NCI-H1436 treated with DMSO at 0.1 percent for 48 hours (cell line): ENCODE results near the gene ASAP3.

Source experiments
- DNase-seq: peaks from one replicate; lab custom pipeline; 2025; lab: John Stamatoyannopoulos, UW

ASAP3 gene

DNA sequence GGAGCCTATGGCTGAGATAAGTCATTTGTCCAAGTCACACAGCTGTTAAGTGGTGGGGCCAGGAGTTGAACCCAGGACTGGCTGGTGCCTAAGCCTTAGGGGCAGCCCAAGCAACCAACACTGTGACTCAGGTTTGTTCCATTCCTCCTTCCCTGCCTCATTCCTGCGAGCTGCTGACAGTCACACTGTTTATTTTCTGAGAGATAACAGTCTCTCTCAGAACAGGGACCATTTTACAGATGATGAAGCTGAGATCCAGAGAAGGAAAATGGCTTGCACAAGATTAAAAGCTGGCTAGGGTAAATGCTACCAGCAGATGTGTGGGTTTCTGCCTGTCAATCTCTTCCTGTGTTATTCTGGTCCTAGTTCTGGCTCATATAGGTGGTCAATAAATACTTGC lies 35.1 kb downstream of the ASAP3 start:
- no peak for DNase-seq

DNA sequence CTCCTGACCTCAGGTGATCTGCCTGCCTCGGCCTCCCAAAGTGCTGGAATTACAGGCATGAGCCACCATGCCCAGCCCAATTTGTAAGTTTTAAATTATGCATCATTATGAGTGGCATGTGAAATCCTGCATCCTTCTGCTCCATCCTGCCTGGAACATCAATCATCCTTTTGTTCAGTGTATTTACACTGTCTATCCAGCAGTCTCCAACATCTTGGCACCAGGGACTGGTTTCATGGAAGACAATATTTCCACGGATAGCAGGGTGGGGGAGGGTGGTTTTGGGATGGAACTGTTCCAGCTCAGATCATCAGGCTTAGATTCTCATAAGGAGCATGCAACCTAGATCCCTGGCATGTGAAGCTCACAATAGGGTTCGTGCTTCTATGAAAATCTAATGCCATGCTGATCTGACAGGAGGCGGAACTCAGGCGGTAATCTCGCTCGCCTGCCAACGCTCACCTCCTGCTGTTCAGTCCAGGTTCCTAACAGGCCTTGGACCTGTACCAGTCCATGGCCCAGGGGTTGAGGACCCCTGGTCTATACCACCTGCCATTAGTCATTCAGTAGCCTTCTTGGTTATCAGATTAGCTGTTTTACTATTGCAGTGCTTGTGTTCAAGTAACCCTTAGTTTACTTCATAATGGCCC lies 37.2 kb downstream of the ASAP3 start:
- no peak for DNase-seq

DNA sequence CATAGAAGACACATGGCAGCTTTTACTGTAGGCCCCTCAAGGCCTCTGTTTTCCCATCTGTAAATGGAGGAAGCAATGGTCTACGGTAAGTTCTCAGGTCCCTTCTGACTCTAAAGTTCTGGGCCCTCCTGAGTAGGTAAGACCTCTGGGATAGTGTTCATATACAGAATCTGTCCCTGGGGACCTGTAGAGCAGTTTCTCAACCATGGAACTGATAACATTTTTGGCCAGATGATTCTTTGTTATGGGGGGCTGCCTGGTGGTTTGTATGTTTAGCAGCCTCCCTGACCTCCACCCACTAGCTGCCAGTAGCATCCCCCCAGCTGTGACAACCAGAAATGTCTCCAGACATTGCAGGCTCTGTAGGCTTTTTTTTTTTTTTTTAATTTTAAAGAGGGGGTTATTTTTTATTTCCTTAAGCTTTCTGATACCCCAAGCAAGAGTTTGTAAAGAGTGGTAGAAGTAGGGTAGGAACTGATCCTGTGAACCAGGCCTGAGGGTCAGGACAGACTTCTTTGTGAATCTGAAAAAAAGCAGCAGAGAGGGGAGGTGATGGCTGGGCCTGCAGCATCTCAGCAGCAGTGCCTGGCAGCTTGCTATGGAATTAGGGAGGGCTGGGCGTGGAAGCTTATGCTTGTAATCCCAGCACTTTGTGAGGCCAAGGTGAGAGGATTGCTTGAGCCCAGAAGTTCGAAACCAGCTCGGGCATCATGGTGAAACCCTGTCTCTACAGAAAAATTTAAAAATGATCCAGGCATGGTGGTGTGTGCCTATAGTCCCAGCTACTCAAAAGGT lies 39.2 kb downstream of the ASAP3 start:
- no peak for DNase-seq

DNA sequence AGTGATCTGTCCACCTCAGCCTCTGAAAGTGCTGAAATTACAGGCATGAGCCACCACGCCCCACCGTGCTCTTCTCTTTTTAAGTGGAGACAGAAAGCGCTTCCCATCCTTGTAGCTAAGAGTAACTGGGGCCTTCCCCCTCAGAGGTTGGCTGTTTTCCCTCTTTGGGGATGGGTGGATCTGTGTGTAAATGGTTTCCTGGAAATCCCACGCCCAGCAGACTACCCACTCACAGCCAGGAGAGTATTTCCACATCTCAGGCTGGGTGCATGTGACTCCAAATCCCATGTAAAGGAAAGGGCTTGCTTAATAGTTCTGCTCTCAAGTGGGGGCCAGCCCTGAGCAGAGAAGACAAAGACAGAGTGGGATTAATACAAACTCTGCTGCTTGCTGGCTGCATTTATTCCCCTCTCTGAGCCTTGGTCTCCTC lies 39.9 kb downstream of the ASAP3 start:
- no peak for DNase-seq

DNA sequence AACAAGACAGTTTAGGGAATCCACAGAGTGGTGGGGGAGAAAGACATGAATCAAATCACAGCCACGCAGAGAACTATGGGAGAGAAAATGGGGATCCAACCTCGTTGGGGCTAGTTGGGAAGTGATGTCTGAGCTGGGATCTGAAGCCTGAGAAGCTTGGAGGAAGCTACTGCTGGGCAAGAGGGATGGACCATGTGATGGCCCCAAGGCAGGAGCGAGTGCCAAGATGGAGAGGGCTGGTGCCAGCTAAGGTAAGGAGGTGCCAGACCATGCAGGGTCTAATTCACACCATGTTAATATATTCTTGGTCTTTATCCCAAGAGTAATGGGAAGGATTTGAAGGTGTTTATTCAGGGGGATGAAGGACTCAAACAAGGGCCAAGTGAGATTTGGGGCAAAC lies 41.2 kb downstream of the ASAP3 start:
- no peak for DNase-seq

DNA sequence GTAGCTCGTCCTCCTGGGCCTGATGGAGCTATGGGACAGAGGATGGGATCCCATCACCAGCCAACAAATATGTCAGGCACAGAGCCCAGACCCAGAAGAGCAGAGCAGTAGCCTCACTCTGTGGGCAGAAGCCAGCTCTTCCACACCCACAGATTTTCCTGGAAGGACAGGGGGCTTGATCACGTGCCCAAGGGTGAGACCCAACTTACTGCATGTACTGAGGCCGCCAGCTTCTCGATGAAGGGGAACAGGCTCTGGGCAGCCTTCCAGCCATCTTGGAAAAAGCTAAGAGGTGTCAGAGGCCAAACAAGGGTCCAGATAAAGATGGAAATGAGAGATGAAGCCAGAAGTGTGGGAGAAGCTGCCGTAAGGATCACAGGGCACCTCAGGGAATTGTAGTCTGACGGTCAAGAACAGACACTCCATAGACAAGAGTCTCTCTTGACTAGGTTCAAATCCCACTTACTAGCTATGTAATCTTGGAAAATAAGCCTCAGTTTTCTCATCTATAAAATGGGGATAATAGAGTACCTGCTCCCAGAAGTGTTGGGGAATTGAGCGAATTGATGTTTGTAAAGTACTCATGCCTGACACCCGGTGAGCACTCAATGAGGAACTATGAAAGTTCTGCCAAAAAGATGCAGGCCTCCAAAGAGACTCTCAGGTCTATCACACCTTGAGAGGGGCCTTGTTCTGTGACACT lies 42.4 kb downstream of the ASAP3 start:
- DNase-seq, result no peak

DNA sequence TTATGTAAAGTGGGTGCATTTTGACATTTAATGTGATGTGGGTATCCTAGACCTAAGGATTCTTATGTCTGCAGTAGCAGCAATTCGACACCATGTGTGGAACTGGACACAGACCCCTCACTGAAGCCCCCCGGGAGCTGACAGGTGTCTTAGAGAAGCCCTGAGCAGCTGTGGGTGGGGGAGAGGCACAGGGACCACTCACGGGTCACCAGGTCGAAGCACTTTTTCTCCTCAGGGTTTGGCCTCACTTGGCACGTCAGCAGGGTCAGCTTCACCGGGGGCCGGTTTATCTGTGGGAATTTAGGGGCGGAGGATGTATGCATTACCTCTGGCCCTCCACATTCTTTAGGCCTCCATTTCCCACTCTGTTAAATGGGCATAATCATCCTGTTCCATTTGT lies 45.4 kb downstream of the ASAP3 start:
- no peak for DNase-seq

DNA sequence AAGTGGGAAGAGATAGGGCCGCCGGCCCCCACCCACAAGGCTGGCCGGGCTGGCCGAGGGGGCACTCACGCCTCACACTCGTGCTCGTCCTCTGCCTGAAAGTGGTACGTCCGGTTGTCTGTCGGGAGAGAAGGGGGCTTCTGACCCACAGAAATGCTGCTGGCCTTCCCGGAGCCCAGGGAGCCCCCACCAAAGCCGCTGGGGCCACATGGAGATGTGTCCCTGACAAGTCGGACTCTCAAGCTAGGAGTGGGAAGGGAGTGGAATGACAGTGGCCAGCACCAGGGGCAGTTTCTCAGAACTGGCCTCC lies 46.7 kb downstream of the ASAP3 start:
- DNase-seq, result no peak

DNA sequence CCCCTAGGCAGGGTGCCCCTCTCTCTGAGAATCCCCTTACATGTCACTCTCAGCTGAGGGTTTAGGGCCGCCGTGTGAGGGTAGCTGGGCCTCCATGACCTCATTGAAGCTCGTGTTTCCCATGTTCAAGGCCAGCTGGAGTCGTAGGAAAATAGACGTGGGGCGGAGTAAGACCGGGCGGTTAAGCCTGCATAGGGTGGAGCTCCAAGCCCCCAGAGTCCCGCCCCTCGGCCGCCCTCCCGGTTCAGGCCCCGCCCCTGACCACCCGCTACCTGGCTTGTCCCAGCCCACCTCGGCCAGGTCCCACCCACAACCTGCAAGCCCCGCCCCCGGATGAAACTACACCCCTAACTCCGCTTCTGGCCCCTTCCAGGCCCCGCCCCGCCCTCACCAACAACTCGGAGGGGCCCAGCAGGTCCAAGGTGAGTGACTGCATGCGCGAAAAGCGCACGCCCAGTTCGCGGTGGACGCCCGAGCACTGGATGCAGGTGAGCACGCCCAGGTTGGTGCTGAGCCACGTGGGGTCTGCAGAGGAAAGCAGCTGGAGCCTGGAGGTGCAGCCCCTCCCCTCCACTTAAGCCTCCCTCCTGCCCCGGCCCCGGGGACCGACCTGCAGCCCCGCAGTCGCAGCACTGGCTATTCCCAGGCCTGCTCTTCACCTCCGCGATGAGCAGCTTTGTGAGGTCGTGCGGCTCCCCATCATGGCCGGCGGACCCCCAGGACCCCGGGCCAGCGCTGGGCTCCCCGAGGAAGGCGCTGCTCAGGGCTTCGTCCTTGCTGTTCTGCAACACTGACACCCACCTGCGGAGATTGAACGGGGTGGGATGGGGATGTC lies 47.2 kb downstream of the ASAP3 start:
- DNase-seq, result no peak

DNA sequence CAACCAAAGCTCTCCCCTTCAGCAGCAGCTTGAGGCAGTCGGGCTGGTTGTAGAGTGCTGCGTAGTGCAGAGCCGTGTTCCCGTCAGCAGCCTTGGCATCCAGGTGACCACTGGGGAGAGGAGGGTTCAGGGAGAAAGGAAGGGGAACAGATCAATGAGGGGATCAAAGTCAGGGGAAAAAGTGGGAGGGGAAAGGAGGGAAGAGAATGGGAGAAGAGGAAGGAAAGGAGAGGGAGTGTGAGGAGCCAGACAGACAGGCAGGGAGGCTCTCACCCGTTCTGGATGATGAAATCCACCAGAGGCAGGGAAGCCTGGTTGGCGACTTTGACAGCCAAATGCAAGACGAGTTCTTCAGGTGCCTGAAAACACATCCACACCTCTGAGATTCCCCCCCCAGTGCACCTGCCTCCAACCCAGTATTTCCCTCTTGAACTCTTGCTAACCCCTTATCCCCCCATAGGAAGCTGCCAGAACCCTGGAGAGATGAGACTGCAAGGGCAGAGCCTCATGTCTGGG lies 49.7 kb downstream of the ASAP3 start:
- no peak for DNase-seq

DNA sequence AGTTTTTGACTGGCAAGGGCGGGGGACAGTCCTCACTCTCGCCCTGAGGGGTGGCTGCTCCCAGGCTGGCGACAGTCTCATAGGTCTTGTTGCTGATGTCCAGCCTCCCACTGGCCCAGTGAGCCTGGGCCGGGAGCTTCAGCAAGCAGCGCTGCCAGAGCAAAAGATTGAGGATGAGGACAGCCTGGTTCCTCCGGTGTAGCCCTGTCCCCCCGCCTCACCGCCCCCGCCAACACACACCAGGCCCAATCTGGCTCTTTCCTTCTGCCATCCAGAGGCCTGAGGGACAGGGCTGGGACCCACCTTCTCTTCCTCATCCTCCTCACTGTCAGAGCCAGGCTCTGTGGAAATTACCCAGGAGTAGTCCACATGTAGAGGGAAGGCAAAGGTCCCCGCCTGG lies 50.9 kb downstream of the ASAP3 start:
- DNase-seq, result no peak

DNA sequence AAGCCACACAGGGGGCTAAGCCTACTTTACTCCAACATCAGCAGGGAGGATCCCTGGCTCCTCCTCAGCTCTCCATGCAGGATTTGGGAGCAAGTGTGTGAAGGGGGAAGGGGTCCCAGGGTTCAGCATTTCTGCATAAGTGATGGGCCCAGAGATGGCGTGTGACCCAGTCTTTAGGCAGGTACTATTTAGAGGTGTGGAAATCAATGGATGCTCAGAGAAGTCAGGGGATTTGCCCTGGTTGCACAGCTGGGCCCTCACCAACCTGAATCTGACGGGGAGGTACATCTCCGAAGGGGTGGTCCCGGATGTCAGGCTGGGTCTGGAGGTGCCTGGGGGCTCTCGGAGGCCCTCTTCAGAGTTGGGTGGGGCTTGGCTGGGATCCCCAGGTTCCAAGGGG lies 52.5 kb downstream of the ASAP3 start:
- no peak for DNase-seq

DNA sequence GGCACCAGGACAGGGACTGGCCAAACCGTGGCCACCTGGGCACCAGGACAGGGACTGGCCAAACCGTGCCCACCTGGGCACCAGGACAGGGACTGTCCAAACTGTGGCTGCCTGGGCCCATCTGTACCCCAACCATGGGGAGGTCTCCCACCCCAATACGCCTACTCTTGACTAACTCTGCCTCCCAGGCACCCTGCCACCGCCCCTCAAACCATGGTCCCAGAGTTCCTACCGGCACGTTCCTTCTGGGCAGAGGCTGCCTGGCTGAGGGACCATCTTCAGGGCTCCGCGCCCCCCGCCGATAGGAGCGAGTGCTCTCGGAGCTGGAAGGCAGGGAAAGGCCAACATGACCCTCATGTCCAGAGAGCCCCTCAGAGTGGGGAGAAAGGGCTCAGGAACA lies 53.2 kb downstream of the ASAP3 start:
- DNase-seq, result no peak

DNA sequence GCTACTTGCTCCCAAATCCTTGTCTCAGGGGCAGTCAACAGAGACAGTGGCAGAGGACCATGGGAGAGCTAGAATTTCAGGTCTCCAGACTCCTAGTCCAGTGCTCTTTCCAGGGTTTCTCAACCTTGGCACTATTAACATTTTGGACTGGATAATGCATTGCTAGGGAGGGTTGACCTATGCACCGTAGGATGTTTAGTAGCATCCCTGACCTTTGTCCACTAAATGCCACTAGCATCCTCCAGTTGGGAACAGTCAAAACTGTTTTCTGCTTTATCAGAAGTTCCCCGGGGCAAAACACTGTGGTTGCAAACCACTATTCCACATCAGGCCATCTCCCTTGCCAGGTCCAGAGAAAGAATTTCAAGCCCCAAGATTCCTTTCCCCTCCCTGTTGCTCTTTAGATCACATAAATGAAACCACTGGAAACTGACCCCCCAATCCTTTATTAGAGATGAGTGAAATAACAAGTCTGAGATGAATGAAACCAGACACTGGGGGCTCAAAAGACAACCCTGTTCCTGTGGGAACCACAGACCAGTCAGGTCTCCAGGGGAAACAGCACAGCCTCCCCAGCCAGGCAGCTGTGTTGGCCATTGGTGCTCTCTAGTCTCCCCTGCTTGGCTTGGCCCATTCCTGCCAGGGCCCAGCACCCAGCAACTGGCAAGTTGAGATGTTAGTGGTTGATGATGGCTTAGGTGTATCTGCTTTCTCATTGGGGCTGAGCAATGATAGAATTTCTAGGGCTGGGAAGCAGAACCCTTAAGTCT lies 55.7 kb downstream of the ASAP3 start:
- DNase-seq, result no peak

DNA sequence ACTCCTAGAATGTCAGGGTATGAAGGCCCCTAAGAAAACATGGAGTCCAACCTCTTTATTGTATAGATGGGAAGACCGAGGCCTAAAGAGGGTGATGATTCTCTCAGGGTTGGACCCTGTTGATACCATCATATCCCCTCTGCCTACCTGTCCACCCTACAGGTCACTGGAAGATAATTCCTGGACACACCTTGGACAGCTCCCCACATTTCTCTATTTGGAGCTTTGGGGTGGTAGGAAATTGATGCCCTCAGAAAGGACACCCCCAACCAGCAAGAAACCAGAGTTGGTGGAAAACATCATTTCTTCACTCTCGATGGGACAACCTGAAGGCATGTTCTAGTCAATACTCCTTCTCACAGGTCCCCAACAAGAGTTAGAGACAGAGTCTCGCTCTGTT lies 56.4 kb downstream of the ASAP3 start:
- DNase-seq, result no peak

DNA sequence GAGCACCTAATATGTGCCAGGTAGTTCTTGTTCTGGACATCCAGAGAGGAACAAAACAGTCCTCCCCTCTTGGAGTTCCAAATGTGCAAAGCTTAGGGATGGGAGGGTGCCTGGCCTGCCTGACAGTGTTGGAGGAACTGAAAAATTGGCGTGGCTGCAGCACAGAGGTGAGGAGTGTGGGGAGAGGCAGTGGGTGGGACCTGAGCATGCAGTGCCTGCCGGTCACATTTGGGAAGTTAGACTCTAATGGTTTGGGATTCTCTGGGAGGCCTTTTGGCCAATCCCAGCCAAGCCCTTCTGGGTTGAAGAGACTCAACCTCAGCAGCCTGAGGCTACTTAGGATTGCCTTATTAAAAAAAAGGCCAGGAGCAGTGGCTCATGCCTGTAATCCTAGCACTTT lies 57.2 kb downstream of the ASAP3 start:
- DNase-seq, result no peak

DNA sequence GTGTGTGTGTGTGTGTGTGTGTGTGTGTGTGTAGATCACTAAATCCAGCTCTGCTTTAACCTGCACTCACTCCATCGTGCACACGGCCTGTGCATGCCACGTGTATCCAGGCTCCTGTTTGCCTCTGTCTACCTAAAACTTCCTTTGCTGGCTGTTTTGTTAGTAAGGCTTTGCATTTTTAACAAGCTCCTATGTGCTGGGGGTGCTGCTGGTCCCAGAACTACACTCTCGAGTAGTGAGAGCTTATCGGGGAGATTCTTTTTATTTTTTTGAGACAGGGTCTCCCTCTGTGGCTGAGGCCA lies 58.8 kb downstream of the ASAP3 start:
- DNase-seq, result no peak

DNA sequence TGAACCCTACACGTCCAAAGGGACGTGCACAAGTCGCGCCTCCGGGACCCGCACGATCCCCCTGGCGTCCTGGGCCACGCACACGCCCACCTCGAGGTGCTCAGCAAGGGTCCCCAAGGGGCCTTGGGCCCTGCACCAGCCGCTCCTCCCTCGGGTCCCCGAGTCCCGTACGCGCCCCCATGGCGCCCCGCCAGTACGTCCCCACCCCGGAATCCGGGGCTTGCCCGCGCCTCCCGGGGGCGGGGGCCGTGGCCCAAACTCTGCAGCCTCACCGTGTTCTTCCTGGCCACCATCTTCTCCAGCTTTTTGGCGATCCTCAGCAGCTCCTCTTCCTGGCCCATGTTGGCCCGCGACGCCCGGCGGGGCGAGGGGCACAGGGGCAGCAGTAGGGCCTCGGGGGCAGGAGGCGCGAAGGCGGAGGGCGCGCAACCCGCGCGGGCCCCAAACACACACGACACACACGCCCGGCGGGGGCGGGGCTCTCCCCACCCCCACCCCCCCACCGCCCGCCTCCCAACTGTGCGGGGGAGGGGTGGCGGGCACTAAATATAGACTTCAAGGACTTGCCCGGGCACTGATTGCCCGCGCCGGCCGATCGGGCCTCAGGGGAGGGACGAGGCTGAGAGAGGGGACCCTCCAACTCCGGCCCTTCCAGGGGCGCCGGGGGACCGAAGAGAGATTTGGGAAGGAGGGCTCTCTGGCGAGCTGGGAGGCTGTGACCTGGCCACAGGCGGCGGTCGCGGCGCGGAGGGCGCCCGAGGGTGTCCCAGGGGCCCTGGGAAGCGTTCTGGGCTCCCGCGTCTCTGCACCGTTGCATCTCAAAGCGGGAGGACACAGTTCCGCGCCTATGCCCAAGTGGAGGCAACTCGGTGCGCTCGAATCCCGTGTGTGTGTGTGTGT lies 59.4 kb downstream of the ASAP3 start, which contains the start of gene TCEA3:
Gene TCEA3 (minus strand): TSS at position 456 of the 900 bp plus-strand sequence. CDS start 115 bp downstream, at position 341.
- no peak for DNase-seq

DNA sequence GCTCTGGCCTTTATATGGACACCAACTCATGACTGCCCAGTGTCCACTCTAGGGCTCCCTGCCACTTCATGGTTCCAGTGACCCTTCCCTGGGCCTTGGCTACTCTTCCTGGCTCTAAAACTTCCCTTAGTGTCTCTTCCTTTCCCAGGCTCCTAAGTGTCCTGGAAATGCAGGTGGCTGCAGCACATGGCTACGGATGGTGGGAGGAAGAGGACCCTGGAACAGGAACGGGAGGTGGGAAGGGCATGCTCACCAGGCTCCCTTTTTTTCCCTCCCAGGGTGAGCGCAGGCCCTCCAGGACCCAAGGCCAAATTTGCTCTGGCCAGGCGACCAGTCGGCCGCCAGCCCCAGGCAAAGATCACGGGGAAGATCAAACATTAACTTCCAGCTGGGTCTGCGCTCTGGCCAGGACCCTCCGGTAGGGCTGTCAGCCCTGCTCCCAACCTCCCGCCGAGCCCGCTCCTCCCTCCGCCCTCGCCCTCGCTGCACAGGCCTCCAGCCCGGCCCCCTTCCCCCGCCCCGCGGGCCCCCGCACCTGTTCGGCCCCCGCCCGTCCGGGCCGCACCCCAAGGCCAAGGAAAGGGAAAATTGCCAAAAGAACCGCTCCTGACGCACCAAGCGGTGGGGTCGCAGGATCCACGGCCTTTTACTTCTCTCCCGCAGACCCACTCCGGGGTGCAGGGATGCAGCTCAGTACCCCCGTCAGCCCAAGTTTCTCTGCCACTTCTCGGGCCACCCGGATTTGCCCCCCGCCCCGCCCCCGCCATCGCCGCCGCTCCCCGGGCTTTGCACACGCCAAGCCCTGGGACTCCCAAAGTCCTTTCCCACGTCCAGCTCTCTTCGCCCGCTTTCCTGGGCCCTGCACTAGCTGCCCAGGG lies 60.3 kb downstream of the ASAP3 start:
- no peak for DNase-seq
